K562 treated with DMSO at 1 percent for 4 hours (cell line): ENCODE measurements around the gene COQ10A. TPM values are rescaled to one million over a fixed set of nuclear protein-coding genes. Genes with fewer than 3 reads are reported as not detected.

ENCODE experiments used
- total RNA-seq: library from RNA; unstranded; fragments of 300-600 nt; gene quantifications from 2 replicates; pipeline ENCODE4 v1.2.3, GENCODE V29; 2022; ENCODE audit not compliant: insufficient read depth

Gene COQ10A
- 53.8 and 66.9 TPM in 2 replicates for total RNA-seq

DNA sequence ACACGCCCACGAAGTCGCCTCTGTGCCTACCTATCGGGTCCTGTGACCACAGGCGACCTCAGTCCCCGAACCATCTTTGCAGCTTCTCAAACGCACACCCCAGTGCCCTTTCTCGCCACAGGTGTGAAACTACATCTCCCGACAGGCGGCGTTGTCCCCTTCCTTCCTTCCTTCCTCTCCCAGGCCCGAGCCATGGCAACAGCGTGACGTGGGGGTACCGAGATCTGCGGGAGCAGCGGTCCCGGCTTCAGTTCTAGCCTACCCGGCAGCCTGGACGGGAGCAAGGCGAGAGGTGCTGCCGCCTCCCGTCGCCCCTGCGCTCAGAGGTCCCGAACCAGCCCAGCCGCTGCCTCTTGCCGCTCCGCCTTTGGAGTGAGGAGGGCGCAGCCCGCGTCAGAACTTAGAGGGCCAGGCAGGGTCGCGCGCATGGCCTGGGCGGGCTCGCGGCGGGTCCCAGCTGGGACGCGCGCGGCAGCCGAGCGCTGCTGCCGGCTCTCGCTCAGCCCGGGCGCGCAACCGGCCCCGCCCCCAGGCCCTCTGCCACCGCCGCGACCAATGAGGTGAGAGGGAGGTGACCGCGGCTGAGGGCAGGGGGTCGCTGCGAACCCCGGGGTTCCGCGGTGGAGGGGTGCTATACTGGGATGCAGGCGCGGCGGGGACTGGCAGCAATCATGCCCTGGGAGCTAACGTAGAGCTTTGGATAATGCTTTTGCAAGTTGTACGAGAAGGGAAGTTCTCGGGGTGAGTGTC, at the start of gene COQ10A:
TSS of gene COQ10A (plus strand) at position 250 of the 750 bp plus-strand sequence. CDS start at position 427, 177 bp downstream.

DNA sequence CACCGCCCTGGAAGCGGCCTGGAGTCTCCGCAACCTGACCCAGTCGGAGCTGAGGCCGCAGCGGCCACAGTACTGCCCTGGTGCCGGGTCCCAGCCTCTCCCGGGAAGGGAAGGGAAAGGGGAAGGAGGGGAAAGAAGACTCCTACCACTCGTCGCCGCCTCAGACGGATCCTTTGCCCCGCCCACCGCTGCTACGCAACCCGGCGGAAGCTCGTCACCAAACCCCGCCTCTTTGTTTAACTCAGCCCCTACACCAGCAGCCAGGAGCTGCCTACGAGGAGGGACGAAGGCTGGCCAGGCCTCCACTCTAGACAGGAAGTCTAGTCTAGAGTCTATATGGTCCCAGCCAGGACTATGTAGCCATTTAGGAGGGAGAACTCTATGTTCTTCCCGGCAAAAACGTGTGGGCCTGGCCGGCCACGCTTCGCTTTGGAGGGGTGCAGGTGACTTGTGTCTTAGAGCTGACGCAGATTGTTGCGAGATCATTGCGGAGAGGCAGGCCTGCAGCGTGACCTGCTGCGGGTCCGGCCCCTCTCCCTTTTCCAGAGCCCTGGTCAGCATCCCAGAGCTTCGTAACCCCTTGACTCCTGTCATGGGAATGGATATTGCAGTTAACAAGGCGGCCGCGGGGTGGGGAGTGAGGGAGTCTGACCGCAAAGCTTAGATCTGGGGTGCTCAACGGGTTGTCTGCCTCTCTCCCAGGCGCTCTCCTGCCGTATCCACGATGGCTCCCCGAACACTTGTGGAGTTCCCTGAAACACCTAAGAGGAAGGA, 44.8 kb upstream of the COQ10A start, which contains the start of gene RNF41:
TSS of gene RNF41 (minus strand) at position 166 of the 774 bp plus-strand sequence. CDS start 7,875 bp downstream, outside the sequence.

GRCh38 chr12:56224102-56224701, 42.5 kb upstream of the COQ10A start, which contains the start of gene NABP2:
Gene NABP2, plus strand, starts transcription at chr12:56224342. Its CDS starts 515 bp downstream, at chr12:56224857.

DNA sequence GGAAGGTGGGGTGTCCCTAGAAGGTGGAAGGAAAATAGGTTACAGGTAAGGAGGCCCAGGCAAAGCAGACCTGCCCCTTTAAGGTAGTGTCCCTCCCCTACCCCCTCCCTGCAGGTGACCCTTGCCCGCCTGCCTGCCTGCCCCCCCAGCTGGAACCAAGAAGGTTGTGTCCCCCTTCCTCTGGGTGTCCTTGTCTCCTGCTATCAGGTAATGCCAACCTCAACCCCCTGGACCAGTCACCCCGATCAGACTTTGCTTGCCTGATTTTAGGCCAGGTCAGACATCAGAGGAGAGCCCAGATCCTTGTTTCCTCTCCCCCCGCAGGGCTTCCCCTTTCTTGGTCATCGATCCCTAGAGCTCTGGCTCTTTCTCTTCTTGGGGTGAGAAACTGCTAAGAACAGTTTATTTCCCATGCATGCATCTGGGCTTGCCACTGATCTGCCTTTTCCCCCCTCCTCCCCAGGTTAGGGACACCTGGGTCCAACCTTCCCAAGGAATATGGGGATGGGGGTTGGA, 36.8 kb upstream of the COQ10A start, which contains the start of gene SLC39A5:
TSS of gene SLC39A5 (plus strand) at position 136 of the 516 bp plus-strand sequence. CDS start 1,224 bp downstream, outside the sequence.

GRCh38 chr12:56258068-56258819, 8.5 kb upstream of the COQ10A start, which contains the start of gene ANKRD52:
Gene ANKRD52, minus strand, starts transcription at chr12:56258384. Its CDS starts 115 bp downstream, at chr12:56258269.

DNA sequence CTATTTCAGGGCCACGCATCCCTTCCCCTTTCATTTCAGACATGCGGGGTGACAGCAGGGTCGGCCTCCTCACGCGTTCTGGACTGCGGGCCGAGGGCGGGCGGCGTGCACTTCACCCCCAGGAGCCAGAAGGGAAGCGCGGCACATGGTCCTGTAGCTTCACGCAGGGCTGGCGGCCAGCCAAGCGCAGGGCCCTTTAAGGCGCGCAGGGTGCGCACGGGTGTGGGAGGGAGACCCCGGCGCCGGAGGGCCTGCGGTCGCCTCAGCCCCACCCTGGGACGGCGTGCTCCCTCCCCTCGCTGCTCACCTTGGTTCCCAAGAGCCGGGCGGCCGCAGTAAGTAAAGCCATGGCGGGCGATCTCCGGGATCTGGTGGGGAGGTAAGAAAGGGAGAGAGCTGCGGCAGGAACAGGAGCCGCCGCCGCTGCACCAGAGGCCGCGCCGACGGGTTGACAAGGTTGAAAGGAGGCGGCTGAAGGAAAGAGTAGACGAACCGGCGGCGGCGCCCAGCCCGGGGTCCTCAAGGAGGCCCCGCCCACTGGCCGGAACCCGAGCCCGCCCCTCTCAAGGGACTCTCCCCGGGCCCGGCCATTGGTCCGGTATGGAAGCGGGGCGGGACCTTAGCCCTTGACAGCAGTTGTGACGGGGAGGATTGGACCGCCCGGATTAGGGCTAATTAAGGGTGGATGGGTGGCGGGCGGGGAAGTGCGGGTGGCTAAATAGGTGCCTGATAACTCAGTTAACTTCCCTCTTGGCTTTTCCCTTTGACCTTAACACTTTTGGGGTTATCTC, 33.3 kb downstream of the COQ10A start, which contains the start of gene CS:
TSS of gene CS (minus strand) at position 478 of the 791 bp plus-strand sequence. CDS start at position 349, 129 bp downstream.

DNA sequence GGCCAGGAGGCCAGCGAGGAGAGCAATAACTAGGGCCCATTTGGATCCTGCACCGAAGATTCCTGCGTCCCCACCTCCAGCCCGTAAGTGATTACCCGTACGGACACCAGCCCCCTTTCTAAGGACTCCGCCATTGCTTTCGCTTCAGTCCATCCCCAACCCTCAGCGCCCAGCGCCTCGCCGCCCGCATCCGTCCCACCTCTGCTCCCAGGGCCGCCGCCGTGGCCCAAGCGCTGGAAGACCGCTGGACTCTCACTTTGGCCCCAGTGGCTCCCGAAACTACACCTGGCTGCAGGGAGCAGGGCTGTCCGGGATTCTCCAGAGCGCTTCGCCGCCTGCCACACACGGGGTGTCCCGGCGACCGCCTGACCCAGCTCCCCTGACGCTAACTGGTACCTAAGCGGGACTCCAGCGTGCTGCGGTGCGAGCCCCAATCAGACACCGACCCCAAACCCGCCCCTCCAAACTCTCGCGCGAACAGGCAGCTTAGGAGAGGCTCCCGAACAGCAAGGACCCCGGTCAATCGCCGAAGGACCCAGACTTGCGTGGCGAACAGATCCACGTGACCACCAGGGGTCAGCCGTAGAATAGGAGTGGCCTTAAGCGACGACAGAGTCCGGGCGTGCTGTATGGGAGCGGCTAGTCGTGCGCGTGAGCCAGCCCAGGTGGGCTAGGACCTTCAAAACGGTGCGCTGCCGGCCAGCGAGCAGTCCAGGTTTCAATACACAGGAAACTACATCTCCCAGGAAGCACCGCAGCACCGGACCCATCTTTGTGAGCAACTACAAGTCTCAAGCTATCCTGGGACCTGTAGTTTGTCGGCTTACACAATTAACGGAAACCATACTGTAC, 49.1 kb downstream of the COQ10A start, which contains the start of gene CNPY2:
TSS of gene CNPY2 (minus strand) at position 367 of the 852 bp plus-strand sequence. CDS start 771 bp downstream, outside the sequence.

Other genes with a start within 250 kb of the COQ10A start
- 11.4 and 12.3 TPM in 2 replicates for gene IKZF4, start 245.9 kb upstream of the COQ10A start, total RNA-seq
- 352 and 360 TPM in 2 replicates for gene RPS26, start 225.0 kb upstream of the COQ10A start, total RNA-seq
- gene ERBB3, start 186.8 kb upstream of the COQ10A start, total RNA-seq = 6.1 and 6.8 TPM in 2 replicates
- 175 and 187 TPM in 2 replicates for gene PA2G4, start 162.4 kb upstream of the COQ10A start, total RNA-seq
- gene RPL41, start 150.3 kb upstream of the COQ10A start, total RNA-seq = 4,679 and 5,235 TPM in 2 replicates
- gene ZC3H10, start 148.7 kb upstream of the COQ10A start, total RNA-seq = 1.8 and 1.9 TPM in 2 replicates
- 167 and 178 TPM in 2 replicates for gene ESYT1, start 138.7 kb upstream of the COQ10A start, total RNA-seq
- 61.3 and 61.4 TPM in 2 replicates for gene MYL6B, start 114.4 kb upstream of the COQ10A start, total RNA-seq
- 924 and 1,005 TPM in 2 replicates for gene MYL6, start 108.6 kb upstream of the COQ10A start, total RNA-seq
- gene SMARCC2, start 77.5 kb upstream of the COQ10A start, total RNA-seq = 60.1 and 67.3 TPM in 2 replicates
- 35.0 and 40.3 TPM in 2 replicates for gene RNF41, start 45.0 kb upstream of the COQ10A start, total RNA-seq
- gene NABP2, start 42.6 kb upstream of the COQ10A start, total RNA-seq = 40.6 and 44.3 TPM in 2 replicates
- gene SLC39A5, start 36.9 kb upstream of the COQ10A start, total RNA-seq = not detected in 2 replicates
- 21.1 and 28.7 TPM in 2 replicates for gene ANKRD52, start 8.6 kb upstream of the COQ10A start, total RNA-seq
- gene CS, start 33.4 kb downstream of the COQ10A start, total RNA-seq = 147 and 188 TPM in 2 replicates
- 83.1 and 88.0 TPM in 2 replicates for gene CNPY2, start 49.0 kb downstream of the COQ10A start, total RNA-seq
- 17.1 and 19.9 TPM in 2 replicates for gene PAN2, start 67.1 kb downstream of the COQ10A start, total RNA-seq
- 23.4 and 24.3 TPM in 2 replicates for gene IL23A, start 71.9 kb downstream of the COQ10A start, total RNA-seq
- 43.9 and 54.6 TPM in 2 replicates for gene STAT2, start 93.2 kb downstream of the COQ10A start, total RNA-seq
- not detected in 2 replicates for gene APOF, start 95.9 kb downstream of the COQ10A start, total RNA-seq
- gene TIMELESS, start 182.5 kb downstream of the COQ10A start, total RNA-seq = 42.8 and 49.4 TPM in 2 replicates
- gene MIP, start 187.7 kb downstream of the COQ10A start, total RNA-seq = not detected in 2 replicates
- 0.61 and 0.74 TPM in 2 replicates for gene SPRYD4, start 201.6 kb downstream of the COQ10A start, total RNA-seq
- gene GLS2, start 221.2 kb downstream of the COQ10A start, total RNA-seq = not detected in 2 replicates